K562 (cell line): Measurements from ENCODE around the gene PICK1. TPM values are rescaled to one million over a fixed set of nuclear protein-coding genes. Genes with fewer than 3 reads are reported as not detected.

Experiments used
- ATAC-seq: fragments of 200-7000 bp; cut with Tn5 transposase; 3 replicates; pipeline ENCODE4 v1.9.1; 2020; ENCODE audit warnings: moderate library complexity
- BruUV-seq: library from RNA; stranded (reverse); fragments of 400-500 nt; replicated peaks from 2 replicates; lab custom pipeline; 2021; lab: Mats Ljungman, UMichigan
- CTCF ChIA-PET: fragments of 300-600 bp; formaldehyde crosslinking; extraction: SDS; loops from one replicate; lab custom pipeline; 2021; ENCODE audit warnings: low intra/inter-chr PET ratio; lab: Yijun Ruan, JAX
- POLR2A ChIA-PET: fragments of 300-600, 350-650 bp; sonication (Branson Sonifier 250); formaldehyde crosslinking; extraction: SDS; loops from one replicate; lab custom pipeline; 2021; ENCODE audit warnings: antibody characterized with exemption, inconsistent platforms; lab: Yijun Ruan, JAX
- DNase-seq, 4 experiments: peaks; one replicate each; pipeline versions ENCODE4 v3.0.0 to v3.0.0-alpha.2; 2011 to 2018; ENCODE audit warnings: low spot score in 3 of 4, mixed read lengths in 3 of 4; ENCODE audit errors: extremely low read depth in 1 of 4
- FAIRE-seq: peaks from 2 replicates; lab custom pipeline; 2011; peaks lifted over from hg19 to GRCh38; lab: Jason Lieb, UNC
- H2AFZ ChIP-seq: 2 replicates; pipeline ENCODE4 v1.6.0; 2011; ENCODE audit warnings: low read depth, low read length, control low read depth, inconsistent platforms
- H3K27ac ChIP-seq: fragments of 200-600 bp; 3 replicates; pipeline ENCODE4 v1.8.0; 2011; ENCODE audit warnings: low read depth, mild to moderate bottlenecking, control low read depth, inconsistent platforms, low read length, moderate library complexity, mixed read lengths; ENCODE audit errors: extremely low read depth
- H3K27me3 ChIP-seq, 2 experiments: fragments of 300-600 bp in 1 of 2; 2 replicates in 1 of 2; 3 replicates in 1 of 2; pipeline versions ENCODE4 v1.6.0 to v1.8.0; 2011; ENCODE audit warnings: inconsistent platforms in 2 of 2, low read length in 2 of 2, mild to moderate bottlenecking in 1 of 2, mixed read lengths in 1 of 2, moderate library complexity in 1 of 2; ENCODE audit not compliant: control insufficient read depth in 2 of 2, insufficient read depth in 2 of 2
- H3K36me3 ChIP-seq: fragments of 300-600 bp; 3 replicates; pipeline ENCODE4 v1.8.0; 2011; ENCODE audit warnings: mild to moderate bottlenecking, low read length, inconsistent platforms; ENCODE audit not compliant: control insufficient read depth, insufficient read depth
- H3K4me1 ChIP-seq, 2 experiments: fragments of 200-600 bp in 1 of 2; replicated peaks in 1 of 2; 2 replicates in 1 of 2; 3 replicates in 1 of 2; pipeline versions ENCODE4 v1.5.1 to v1.8.0; 2011; ENCODE audit warnings: inconsistent platforms in 2 of 2, low read length in 2 of 2, mild to moderate bottlenecking in 1 of 2, mixed read lengths in 1 of 2, moderate library complexity in 1 of 2; ENCODE audit not compliant: control insufficient read depth in 2 of 2, insufficient read depth in 2 of 2
- H3K4me2 ChIP-seq: 2 replicates; pipeline ENCODE4 v1.6.1; 2011; ENCODE audit warnings: low read length, control low read depth, inconsistent platforms, mixed read lengths; ENCODE audit not compliant: insufficient read depth
- H3K4me3 ChIP-seq: fragments of 200-600 bp; sonication (generic), shearing (Covaris generic); 2 replicates; pipeline ENCODE4 v1.5.1; 2016; ENCODE audit warnings: control low read depth, inconsistent platforms
- H3K79me2 ChIP-seq: fragments of 200-600 bp; 3 replicates; pipeline ENCODE4 v1.8.0; 2011; ENCODE audit warnings: low read length, inconsistent platforms; ENCODE audit not compliant: control insufficient read depth, insufficient read depth
- H3K9ac ChIP-seq, 2 experiments: 2 replicates each; pipeline versions ENCODE4 v1.6.0 to v1.6.1; 2011; ENCODE audit warnings: low read depth in 2 of 2, low read length in 2 of 2, control low read depth in 1 of 2, inconsistent platforms in 1 of 2, mild to moderate bottlenecking in 1 of 2, mixed read lengths in 1 of 2; ENCODE audit not compliant: insufficient read depth in 1 of 2
- H3K9me1 ChIP-seq: one replicate; pipeline ENCODE4 v1.6.0; 2011; ENCODE audit warnings: inconsistent platforms, mild to moderate bottlenecking, low read length, moderate library complexity; ENCODE audit not compliant: control insufficient read depth, insufficient read depth
- H3K9me3 ChIP-seq: replicated peaks from 2 replicates; pipeline ENCODE4 v1.5.1; 2011; ENCODE audit warnings: low read depth, low read length, inconsistent platforms; ENCODE audit not compliant: control insufficient read depth, insufficient read depth
- H4K20me1 ChIP-seq: replicated peaks from 2 replicates; pipeline ENCODE4 v1.6.1; 2011; ENCODE audit warnings: low read length, inconsistent platforms, mixed read lengths; ENCODE audit not compliant: control insufficient read depth, insufficient read depth
- CGGBP1 ChIP-seq: fragments of 250-450 bp; sonication (Bioruptor Pico); IDR thresholded peaks from 2 replicates; pipeline ENCODE4 v1.9.0; 2021; ENCODE audit warnings: mild to moderate bottlenecking
- NR2C2 ChIP-seq, 2 experiments: fragments of 200-800 bp in 1 of 2; sonication (Bioruptor generic) in 1 of 2; sonication (generic) in 1 of 2; formaldehyde crosslinking in 1 of 2; IDR thresholded peaks; 2 replicates each; pipeline versions ENCODE4 v1.6.1 to v1.8.0; 2016 to 2022; ENCODE audit warnings: mild to moderate bottlenecking in 1 of 2, missing compliant biosample characterization in 1 of 2, missing genetic modification characterization in 1 of 2, missing genetic modification reagents in 1 of 2
- SIX5 ChIP-seq, 2 experiments: IDR thresholded peaks; 2 replicates each; pipeline ENCODE4 v1.6.1; 2011; ENCODE audit warnings: low read length in 2 of 2, borderline replicate concordance in 1 of 2, low read depth in 1 of 2, mild to moderate bottlenecking in 1 of 2, moderate library complexity in 1 of 2; ENCODE audit not compliant: insufficient read depth in 1 of 2
- ZNF165 ChIP-seq: fragments of 250-450 bp; sonication (Bioruptor Pico); IDR thresholded peaks from 2 replicates; pipeline ENCODE4 v1.4.0; 2020; ENCODE audit warnings: borderline replicate concordance
- ZNF586 ChIP-seq: fragments of 450-650 bp; formaldehyde crosslinking; conservative IDR thresholded peaks from 2 replicates; pipeline ENCODE4 v1.4.0; 2020; ENCODE audit warnings: mild to moderate bottlenecking, moderate library complexity
- WGBS: fragments of 100-300 bp; shearing (Covaris generic); methylation state at CpG from one replicate; pipeline ENCODE4 v1.1.6; 2016; ENCODE audit warnings: low coverage, mixed read lengths; ENCODE audit not compliant: insufficient coverage; ENCODE audit errors: missing lambda C conversion rate; 5-methylcytosine and 5-hydroxymethylcytosine counted together
- in situ Hi-C: fragments of 300-500 bp; cut with MboI; formaldehyde crosslinking; loops from 4 replicates; pipeline ENCODE4 v1.15.0; 2018; ENCODE audit warnings: inconsistent platforms, mixed read lengths
- intact Hi-C: fragments of 100-400 bp; cut with micrococcal nuclease; formaldehyde crosslinking; loops from 2 replicates; pipeline ENCODE4 v1.14.2; 2022
- polyA plus RNA-seq, 8 experiments: library from polyadenylated mRNA; depleted of rRNA in 4 of 8; stranded (reverse) in 5 of 8; unstranded in 3 of 8; fragments of >200 nt; fragmentation: Nextera tagmentation in 2 of 8; fragmentation: Illumina TruSeq in 1 of 8; extraction: Ambion mirVana in 2 of 8; extraction: Trizol in 1 of 8; gene quantifications; 2 replicates each; pipeline versions ENCODE4 v1.2.1 to v1.2.3, GENCODE V29; 2011 to 2014; ENCODE audit warnings: inconsistent platforms in 1 of 8, missing spikeins in 1 of 8
- total RNA-seq, 7 experiments: library from RNA; depleted of rRNA in 6 of 7; stranded (reverse); fragments of >200 nt in 6 of 7; fragmentation: Illumina TruSeq in 2 of 7; extraction: Trizol in 2 of 7; gene quantifications; 2 replicates each; pipeline versions ENCODE4 v1.2.1 to v1.2.3, GENCODE V29; 2011 to 2021; ENCODE audit warnings: low replicate concordance in 1 of 7
- TF ChIP-seq, protein P1 (sequence below): sonication (generic); formaldehyde crosslinking; IDR thresholded peaks from 2 replicates; pipeline ENCODE4 v1.4.0; 2020; ENCODE audit warnings: mild to moderate bottlenecking, missing genetic modification reagents

Gene PICK1
- total and polyA plus RNA-seq, 9 of the 15 experiments (the other 6 are each of a cell fraction or from before 2014, with no cell fraction given): 0.06 to 11.0 (median 7.9) TPM; not detected in 1

DNA sequence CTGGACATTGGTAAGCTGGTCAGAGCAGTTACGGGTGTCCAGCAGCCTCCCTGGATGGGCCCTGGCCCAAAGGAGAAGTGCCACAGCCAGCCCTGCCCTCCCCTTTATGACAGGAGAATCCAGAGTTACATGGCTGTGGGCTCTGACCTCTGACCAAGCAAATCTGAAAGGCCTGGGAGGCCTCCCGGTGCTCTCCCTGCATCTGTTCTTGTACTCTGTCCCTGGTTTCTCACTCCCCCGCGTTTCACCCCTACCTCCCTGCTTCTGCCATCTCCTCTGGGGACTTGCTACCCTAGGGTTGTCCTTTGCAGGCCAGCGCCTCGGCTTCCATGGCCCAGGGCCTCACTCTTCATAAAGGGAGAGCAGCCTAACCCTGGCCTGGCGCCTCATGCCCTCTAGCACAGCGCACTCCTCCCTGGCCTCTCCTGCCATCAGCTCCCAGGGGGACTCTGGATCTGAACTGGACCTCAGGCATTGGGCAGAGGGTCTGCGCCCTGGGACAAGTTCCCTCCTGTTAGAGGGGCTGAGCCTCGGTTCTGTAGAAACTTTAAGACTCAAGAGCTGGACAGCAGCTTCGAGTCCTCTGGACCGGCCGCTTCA lies 10.7 kb downstream of the PICK1 start:
- peaks cover 0 to 10% of the 10 kb centered on the region in 2 experiments; a peak in 2 of 5 replicates for H3K4me1 ChIP-seq
- H3K4me2 ChIP-seq: no peak overlapping the region
- no TSS peak for BruUV-seq
- H4K20me1 ChIP-seq: no peaks in the 10 kb centered on the region
- DNase-seq: no peak
- in situ Hi-C loops: loop anchor here (10.0 to 25.0 kb wide), 3 partner anchors 287 to 944 kb away; partner anchors contain the start of genes APOBEC3C and APOBEC3D
- H3K9me3 ChIP-seq: no peaks in the 10 kb centered on the region
- H3K27me3 ChIP-seq: no peaks in the 10 kb centered on the region
- H3K36me3 ChIP-seq: no peaks in the 10 kb centered on the region
- TF ChIP-seq ZNF586 (CRISPR knock-in tag): no peak
- TF ChIP-seq CGGBP1 (CRISPR knock-in tag): no peak
- TF ChIP-seq, protein P1, sequence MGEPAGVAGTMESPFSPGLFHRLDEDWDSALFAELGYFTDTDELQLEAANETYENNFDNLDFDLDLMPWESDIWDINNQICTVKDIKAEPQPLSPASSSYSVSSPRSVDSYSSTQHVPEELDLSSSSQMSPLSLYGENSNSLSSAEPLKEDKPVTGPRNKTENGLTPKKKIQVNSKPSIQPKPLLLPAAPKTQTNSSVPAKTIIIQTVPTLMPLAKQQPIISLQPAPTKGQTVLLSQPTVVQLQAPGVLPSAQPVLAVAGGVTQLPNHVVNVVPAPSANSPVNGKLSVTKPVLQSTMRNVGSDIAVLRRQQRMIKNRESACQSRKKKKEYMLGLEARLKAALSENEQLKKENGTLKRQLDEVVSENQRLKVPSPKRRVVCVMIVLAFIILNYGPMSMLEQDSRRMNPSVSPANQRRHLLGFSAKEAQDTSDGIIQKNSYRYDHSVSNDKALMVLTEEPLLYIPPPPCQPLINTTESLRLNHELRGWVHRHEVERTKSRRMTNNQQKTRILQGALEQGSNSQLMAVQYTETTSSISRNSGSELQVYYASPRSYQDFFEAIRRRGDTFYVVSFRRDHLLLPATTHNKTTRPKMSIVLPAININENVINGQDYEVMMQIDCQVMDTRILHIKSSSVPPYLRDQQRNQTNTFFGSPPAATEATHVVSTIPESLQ (CRISPR knock-in tag): no peak
- TF ChIP-seq ZNF165: no peak
- no peak for TF ChIP-seq SIX5 (IDR thresholded peaks at IDR 0.05; ENCODE audit: borderline replicate concordance in 1 of 2, insufficient read depth in 1 of 2, low read depth in 1 of 2, low read length in 2 of 2)
- TF ChIP-seq NR2C2 (CRISPR knock-in tag; IDR thresholded peaks at IDR 0.05): no peak
- TF ChIP-seq NR2C2 (tag; IDR thresholded peaks at IDR 0.05): no peak
- TF ChIP-seq, all 486 proteins: peak for 0
- ATAC-seq (no peak), FAIRE-seq (no peak)
- WGBS: 54% methylated on average over 5 of the region's 13 CpGs
- H3K79me2 ChIP-seq: no peaks in the 10 kb centered on the region
- no peak overlapping the region for H3K4me3 ChIP-seq
- ChIA-PET CTCF (no interaction called here), POLR2A (interaction anchor here (0.9 to 1.2 kb wide), 3 partner anchors 8 to 51 kb away, joined by 3 to 5 read pairs (median 3); no protein-coding TSS in a partner anchor)
- no peaks in the 10 kb centered on the region for H3K9me1 ChIP-seq
- H2AFZ ChIP-seq: no peak overlapping the region
- H3K9ac ChIP-seq: no peak overlapping the region
- H3K27ac ChIP-seq: no peak overlapping the region
- intact Hi-C loops: no loop called here
